Skin epidermis (tissue), 12 donors: ENCODE data around the gene PDLIM5.
"Not testable (repeated sequence)": the region's sequence is repeated elsewhere in the genome, so short reads cannot be mapped to it uniquely, and the experiment has no call there.

Experiments
- H3K27ac ChIP-seq, 21 experiments: fragments of 200-600 bp; sonication (generic) in 11 of 21; one replicate each; pipeline ENCODE4 v1.5.0; 2020; ENCODE audit warnings: mild to moderate bottlenecking in 3 of 21, inconsistent platforms in 2 of 21, moderate library complexity in 2 of 21
- H3K4me3 ChIP-seq, 7 experiments: fragments of 200-600 bp; sonication (generic) in 2 of 7; one replicate each; pipeline ENCODE4 v1.5.0; 2020; ENCODE audit warnings: inconsistent platforms in 2 of 7, mild to moderate bottlenecking in 2 of 7, moderate library complexity in 1 of 7

PDLIM5 gene

DNA sequence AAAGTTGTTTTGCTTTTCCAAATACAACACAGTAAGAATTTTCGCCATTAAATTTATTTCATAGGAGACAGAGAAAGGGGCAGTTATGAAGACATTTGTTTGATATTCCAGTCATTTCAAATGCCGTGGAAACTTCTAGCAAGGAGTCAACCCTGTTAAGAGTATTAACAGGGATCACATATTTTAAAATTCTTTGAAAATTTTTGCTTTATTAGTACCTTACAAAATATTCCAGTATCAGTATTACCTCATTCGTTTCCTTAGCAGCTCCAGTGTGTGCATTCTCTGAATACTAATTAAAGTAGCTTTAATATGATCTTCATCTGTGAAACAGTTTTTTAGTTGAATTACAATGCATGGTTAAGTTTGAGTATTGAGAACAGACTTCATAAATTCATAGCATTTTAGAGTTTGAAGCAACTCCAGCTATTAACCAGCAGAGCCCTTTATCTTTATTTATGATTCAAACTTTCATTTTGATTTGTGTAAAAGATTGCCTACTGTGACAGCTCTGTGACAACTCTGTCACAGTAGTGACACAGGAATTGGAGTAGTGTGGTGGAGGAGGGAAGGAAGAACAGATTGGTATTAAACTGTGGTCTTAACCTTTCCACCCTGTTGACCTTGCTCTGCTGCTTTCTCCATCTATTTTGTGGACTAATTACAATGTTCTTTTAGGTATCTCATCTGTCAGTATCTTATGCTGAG lies 86.3 kb downstream of the PDLIM5 start:
- Histone ChIP-seq H3K4me3 (no peak overlapping the region), H3K27ac (peak overlapping the region in 1 of 21 experiments; percentile 29)

DNA sequence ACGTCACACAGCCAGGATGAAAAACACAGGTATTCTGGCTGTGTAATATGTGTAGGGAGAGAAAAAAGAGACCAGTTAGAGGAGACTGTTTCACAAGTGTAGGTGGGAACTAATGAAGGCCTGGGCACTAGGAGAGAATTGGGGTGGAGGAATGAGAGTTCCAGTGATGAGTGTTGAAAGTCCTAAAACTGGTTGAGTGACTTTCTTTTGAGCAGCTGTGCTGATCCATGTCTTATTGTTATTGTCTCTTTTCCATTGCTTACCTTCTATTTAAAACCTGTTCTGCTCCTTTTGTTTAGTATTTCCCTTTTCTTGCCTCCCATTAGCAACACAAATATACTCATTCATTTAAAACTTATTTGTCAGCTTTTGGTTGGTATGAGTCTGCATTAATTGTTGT lies 88.7 kb downstream of the PDLIM5 start:
- peak overlapping the region in 11 of 21 experiments; percentile 1 to 53 (median 37) for H3K27ac ChIP-seq
- no peak overlapping the region for H3K4me3 ChIP-seq

DNA sequence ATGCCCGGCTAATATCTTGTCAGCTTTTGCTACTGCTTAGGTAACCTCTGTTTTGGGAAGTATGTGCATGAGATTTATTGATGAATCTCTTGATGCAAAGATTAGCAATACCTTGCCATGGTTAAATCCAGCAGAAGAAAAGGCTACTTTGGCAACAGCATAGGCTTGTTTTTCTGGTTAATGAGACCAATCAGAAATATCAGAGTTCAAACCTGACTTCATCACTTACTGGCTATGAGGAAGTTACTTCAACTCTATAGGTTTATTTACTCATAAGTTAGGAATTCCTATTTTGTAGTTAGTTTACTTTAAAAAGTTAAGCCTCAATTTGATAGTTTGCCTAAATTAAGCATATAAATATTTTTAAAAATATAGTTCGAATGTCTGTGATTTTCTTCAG lies 93.1 kb downstream of the PDLIM5 start:
- peak overlapping the region in 1 of 21 experiments; percentile 56 for H3K27ac ChIP-seq
- H3K4me3 ChIP-seq = no peak overlapping the region

DNA sequence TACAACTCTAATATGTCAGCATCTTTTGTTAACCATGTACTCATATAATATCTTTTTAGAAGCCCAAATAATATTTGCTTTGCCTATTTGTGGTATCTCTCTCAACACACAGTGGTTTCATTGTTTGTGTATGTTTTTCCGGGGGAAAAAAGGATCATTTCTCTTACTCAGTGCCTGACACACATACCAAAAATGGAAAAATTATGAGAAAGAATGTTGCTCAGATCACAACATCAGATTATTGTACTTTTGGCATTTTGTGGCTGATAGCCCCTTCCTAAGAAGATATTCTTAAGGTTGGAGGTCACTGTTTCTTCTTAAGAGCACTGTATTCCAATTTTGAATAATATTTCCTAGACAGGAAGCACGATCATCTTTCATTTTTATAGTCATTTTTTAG lies 93.6 kb downstream of the PDLIM5 start:
- Histone ChIP-seq H3K4me3 (no peak overlapping the region), H3K27ac (peak overlapping the region in 1 of 21 experiments; percentile 56)

DNA sequence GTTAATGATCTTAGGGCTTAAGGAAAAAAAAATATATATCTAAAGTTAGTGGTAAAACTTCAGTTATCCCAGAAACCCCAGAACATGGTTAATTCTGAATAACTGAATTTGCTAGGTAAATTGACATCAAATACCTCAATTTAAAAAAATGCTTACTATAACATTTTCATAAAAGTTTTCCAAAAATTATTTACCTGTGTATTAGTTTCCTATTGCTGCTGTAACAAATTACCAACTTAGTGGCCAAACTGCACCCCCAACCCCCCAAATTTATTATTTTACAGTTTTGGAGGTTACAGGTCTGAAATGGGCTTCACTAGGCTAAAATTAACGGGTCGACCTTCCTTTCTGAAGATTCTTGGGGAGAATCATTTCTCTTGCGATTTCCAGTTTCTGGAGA lies 95.2 kb downstream of the PDLIM5 start:
- H3K4me3 ChIP-seq = no peak overlapping the region
- H3K27ac ChIP-seq = no peak overlapping the region

DNA sequence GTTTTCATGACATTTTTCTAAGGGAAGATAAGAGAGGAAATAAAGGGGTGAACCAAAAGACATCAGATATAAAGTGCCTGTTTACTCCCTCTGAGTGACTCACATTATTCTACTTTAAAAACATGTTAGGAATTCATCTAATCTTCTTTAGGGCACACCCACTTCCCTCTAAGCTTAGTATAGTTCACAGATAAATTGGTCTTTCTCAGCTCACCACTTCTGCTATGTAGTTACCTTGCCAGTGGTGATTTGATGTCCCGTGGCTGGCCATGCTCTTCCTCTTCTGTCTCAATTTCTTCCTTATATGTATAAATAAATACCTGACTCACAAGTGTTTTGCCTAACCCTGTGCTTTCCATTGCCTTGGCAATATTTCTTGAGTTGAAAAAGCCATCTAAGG lies 96.8 kb downstream of the PDLIM5 start:
- Histone ChIP-seq H3K4me3 (no peak overlapping the region), H3K27ac (peak overlapping the region in 5 of 21 experiments; percentile 13 to 66 (median 48))

DNA sequence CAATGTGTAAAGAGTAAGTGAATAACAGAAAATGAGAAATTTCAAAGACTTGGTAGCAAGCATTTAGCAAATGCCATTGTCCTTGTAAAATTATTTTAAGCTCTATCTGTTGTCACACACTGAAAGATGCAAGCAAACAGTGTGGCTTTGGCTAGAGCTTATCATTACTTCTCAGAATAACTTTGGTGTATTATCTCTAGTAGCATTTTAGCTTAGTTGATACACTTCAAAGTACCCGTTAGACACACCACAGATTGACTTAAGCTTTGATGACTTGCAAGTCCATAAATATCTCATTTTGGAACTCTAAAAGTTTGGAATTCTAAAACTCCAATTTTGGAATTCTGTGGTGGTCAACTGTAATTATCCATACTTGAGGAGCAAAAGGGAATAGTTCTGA lies 98.6 kb downstream of the PDLIM5 start:
- H3K27ac ChIP-seq = no peak overlapping the region
- H3K4me3 ChIP-seq = no peak overlapping the region

DNA sequence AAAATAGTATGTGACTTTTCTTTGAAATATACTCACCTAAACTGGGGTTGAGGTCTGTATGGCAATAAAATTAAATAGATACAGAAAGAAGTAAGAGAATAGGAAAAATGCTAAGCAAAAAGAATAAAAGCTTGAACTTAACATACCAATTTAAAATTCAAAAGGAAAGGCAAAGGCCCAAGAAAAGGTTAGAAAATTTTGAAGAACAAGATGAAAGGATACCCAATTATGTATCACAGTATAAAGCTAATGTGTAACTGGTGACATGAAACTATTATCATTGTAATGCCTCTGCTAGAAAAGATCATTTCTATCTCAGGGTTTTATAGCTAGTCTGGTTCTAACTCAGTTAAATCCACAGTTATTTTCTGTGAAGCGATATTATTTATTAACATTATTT lies 99.1 kb downstream of the PDLIM5 start:
- Histone ChIP-seq H3K4me3 (no peak overlapping the region), H3K27ac (peak overlapping the region in 1 of 21 experiments; percentile 5)

DNA sequence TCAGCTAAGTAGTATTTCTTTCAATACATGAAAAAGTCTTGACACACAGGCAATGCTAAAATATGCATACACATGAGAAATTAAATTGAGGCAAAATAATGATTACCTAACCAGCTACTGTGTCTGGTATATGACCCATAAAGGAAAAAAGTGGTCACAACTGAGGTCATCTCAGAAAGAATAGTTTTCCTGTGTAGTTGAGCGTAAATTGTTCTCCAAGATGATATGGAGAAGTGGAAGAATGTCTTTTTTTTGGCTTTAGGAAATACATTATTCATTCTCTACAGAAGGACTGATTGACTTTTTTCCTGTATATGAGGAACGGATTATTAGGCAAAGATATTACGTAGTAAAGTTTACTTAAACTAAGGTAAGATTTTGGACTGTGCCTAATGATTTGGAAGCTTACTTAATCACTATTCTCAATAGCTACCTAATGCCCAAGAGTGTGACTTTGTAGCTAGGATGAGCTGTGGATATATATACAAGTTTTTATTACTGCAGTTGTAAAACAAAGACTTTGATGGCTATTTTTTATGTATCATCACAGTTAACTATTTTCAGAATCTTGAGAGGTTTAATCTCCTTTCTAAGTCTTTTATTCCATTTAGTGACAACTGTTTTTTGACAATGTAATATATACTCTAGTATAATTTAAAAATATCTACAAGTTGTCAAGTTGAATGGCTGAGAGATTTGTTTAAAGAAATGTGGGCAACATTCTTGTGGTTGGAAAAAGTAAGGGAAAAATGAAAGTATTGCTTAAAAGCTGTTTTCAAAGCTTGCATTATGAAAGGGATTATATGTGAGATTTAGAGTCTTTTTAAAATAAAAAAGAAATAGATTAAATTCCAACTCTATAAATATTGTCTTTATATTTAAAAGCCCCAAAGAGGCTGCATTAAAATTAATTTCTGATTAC lies 100.2 kb downstream of the PDLIM5 start:
- Histone ChIP-seq H3K4me3 (no peak overlapping the region), H3K27ac (no peak overlapping the region)

DNA sequence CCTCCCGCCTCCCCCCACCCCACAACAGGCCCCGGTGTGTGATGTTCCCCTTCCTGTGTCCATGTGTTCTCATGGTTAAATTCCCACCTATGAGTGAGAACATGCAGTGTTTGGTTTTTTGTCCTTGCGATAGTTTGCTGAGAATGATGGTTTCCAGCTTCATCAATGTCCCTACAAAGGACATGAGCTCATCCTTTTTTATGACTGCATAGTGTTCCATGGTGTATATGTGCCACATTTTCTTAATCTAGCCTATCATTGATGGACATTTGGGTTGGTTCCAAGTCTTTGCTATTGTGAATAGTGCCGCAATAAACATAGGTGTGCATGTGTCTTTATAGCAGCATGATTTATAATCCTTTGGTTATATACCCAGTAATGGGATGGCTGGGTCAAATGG lies 104.3 kb downstream of the PDLIM5 start:
- not testable (repeated sequence) for H3K4me3 ChIP-seq, H3K27ac ChIP-seq

DNA sequence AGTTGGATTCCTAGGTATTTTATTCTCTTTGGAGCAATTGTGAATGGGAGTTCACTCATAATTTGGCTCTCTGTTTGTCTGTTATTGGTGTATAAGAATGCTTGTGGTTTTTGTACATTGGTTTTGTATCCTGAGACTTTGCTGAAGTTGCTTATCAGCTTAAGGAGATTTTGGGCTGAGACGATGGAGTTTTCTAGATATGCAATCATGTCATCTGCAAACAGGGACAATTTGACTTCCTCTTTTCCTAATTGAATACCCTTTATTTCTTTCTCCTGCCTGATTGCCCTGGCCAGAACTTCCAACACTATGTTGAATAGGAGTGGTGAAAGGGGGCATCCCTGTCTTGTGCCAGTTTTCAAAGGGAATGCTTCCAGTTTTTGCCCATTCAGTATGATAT lies 105.9 kb downstream of the PDLIM5 start:
- not testable (repeated sequence) for H3K4me3 ChIP-seq, H3K27ac ChIP-seq

DNA sequence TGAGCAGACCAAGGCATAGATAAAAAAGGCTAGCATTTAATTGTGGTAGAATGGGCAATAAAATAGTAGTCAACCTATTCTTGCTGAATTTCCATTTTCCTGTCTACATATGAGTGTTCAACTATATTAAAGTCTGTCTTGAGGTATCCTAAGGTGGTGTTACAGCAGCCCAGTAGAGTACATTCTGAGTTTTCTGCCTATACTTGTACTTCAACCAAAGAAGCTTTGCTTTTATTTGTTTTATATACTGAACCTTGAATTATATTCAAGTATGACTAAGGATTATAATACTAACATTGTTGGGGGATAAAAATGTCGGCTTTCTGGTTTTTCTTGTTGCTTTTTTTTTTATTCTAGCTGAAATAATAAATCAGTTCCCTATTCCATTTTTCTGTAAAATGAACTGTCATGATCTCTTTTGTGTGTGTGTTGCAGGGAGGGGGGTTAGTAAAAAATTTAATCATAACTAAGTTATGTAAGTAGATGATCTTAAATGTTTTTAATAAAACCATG lies 106.7 kb downstream of the PDLIM5 start:
- Histone ChIP-seq H3K4me3 (no peak overlapping the region), H3K27ac (no peak overlapping the region)

DNA sequence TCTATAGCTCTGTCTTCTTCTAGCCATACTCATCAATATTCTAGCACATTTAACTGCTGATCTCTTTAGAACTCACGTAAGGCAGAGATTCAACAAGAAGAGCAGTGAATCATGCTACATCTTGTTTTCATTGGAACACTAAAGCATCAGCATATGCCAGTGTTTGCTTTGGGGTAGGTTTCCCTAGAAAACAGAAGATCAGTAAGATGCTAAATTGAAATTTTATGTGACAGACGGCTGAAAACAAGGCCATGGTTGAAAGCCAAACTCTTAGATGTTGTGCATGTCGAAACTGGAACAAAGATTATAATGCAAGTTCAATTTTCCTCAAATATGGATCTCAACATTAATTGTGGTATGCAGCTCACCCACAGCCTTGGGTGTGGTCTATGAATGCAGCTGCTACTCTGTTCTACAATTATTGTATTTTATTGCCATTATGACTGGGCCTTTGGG lies 107.6 kb downstream of the PDLIM5 start:
- no peak overlapping the region for H3K4me3 ChIP-seq
- peak overlapping the region in 4 of 21 experiments; percentile 28 to 51 (median 41) for H3K27ac ChIP-seq

DNA sequence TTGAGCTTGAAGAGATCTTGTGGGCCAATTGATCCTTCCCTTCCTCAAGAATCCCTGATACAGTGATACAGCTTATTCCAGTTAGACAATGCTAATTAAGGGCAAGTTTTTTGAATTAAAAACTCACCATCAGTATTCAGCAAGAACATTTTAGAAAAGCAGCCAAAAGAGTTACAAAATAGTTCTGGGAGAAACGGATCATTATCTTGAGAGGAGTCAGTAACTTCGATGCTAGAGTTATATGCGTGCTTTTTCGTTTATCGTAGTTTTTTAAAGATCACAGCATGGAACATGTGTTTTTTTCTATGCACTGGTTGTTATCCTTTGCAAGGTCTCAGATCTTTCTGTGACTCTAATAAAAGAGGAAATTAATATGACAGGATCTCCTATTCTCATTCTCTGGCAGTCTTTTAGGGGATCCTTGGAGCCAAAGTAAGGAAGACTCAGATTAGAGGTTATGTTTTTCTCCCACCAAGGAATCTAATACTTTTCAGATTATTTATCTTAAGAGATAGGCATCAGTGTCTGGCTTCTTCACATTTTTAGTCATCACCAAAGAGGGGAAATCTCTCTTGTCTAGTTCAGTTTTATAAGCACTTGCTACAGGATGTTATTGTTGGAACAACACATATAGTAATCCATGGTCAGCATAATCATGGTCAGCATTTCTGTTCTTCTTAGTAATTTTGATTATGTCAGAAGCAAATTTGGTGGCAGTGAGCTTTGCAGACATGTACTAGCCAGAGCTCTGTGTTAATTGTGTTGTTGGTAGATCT lies 109.7 kb downstream of the PDLIM5 start:
- Histone ChIP-seq H3K4me3 (no peak overlapping the region), H3K27ac (peak overlapping the region in 7 of 21 experiments; percentile 3 to 40 (median 34))

DNA sequence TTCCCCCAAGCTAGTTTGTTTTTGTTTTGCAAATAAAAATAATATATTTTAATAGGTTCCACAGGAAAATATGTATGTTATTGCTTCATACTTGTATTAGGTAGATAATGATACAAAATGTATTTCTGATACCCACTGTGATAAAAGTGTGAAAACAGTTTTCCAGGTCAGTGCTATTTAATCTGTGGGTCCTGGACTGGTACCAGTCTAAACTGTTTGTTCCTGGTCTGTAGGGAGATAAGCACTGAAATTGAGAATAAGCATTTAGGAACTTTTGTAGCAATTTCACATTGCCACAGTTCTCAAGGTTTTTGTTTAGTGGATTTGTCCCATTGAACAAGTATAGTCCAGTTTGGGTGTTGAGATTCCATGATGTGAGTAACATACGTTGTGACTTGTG lies 110.5 kb downstream of the PDLIM5 start:
- Histone ChIP-seq H3K4me3 (no peak overlapping the region), H3K27ac (peak overlapping the region in 1 of 21 experiments; percentile 2)

DNA sequence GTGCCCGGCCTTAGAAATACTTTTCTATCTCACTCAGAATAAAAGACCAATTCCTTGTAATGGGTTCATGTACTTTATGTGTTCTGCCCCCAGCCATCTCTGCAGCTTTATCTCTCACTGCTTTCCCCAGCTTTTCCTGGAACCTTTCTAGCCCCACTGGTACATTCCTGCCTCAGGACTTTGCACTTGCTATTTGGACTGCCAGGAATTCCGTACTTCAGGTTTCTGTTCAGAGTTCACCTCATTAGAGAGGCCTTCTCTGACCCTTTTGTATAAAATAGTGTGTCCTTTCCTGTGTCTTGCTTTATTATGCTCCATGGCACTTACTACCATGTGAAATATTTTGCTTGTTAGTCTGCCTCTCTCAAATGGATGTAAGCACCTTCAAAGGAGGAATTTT lies 112.5 kb downstream of the PDLIM5 start:
- Histone ChIP-seq H3K27ac (peak overlapping the region in 1 of 21 experiments; percentile 8), H3K4me3 (no peak overlapping the region)

DNA sequence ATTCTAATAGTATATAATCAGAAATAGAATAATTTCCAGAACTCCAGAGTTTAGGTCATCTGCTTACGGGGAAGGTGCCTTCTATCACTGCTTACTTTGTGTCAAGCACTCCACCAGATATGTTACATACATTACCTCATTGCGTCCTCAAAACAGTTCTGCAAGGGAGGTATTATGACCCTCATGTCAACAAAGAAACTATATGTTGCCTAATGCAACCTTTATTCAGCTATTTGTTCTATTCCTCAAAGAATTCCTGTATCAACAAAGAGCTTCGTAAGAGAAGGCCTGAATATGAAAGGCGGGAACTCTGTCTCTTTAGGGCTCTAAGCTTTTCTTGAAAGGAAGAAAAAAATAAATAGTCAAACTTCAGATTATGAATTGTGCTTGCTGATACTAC lies 114.7 kb downstream of the PDLIM5 start:
- Histone ChIP-seq H3K27ac (no peak overlapping the region), H3K4me3 (no peak overlapping the region)

DNA sequence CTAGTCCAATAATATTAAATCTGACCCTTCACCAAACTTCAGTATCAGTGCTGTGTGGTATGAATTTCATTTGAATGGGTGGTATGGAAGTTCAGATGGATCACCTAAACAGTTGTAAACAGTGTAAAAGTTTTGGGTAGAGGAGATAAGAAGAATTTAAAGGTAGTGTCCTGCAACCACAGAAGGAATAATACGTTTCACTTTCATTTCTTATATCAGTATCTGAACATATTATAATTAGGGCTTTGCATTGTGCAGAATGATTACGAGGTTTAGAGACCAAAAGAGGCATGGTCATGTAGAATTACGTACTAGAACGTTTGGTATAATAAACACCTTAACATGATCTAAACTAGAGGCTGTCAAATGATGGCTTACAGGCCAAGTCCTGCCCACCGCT lies 116.1 kb downstream of the PDLIM5 start:
- no peak overlapping the region for H3K4me3 ChIP-seq
- no peak overlapping the region for H3K27ac ChIP-seq

DNA sequence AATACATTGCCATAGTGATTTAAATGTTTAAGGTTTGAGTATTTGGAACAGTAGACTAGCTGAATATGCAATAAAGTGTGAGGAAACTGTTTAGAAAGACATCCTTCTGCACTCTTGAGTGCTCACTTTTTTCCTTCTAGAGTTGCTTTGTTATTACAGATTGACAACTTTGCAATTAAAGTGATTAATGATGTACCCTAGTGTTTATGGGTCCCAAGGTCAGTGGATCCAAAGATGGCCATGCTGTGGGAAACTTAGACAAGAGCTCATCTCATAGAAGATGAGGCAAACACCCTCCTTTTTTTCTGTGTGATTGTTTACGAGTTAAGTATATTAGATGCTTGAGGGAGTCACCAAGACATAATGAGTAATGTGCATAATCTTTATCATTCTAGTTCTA lies 118.8 kb downstream of the PDLIM5 start:
- Histone ChIP-seq H3K4me3 (no peak overlapping the region), H3K27ac (no peak overlapping the region)

DNA sequence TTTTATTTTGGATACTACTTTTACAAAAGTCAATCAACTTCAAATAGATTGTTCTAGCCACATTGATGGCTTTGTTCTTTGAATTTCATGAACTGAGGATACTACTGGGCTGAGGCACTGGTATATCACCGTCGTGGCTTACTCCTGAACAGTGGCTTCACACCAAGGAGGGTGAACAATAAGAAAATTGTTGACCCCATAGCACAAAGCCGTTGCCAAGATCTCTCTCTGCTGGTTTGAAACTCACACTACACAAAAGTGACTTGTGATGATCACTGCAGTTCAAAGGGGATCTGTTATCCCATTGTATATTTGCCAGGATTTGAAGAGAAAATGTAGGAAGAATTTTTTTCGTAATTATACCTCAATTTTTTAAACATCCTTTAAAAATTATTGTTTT lies 119.6 kb downstream of the PDLIM5 start:
- Histone ChIP-seq H3K27ac (no peak overlapping the region), H3K4me3 (no peak overlapping the region)
